ENCODE data around the gene PPP1R1A.

DNA sequence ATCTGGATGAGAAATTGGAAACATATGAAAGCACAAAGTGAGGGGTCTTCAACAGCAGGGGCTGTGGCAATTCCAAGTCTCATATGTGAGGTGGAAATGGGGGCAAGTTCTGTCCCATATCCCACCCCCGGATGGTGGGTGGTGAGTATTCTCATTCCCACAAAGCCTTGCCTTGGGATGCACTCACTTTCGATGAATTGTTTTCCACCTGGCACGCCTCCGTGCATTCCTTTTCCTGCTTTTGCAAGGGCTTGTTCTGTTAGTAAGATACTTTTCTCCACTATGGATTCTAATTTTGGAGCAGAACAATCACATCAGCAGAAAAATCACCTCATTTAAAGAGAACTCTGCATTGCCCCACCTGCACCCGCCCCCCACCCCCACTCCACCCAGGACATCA is 43.1 kb upstream of the PPP1R1A start:
- TF ChIP-seq TAF1 (IDR thresholded peaks at IDR 0.05; ENCODE audit: low read depth, low read length), result no peak
- TF ChIP-seq POLR2AphosphoS5 (IDR thresholded peaks at IDR 0.05; ENCODE audit: low read depth, low read length), result no peak
- no peak for TF ChIP-seq POLR2A (IDR thresholded peaks at IDR 0.05; ENCODE audit: low read depth, low read length)
- TF ChIP-seq SPI1 (IDR thresholded peaks at IDR 0.05; ENCODE audit: low read depth, low read length), result no peak
